HepG2 (cell line): ENCODE results near the gene ALDH9A1. TPM values are rescaled to one million over a fixed set of nuclear protein-coding genes. Genes with fewer than 3 reads are reported as not detected.
"Not testable (repeated sequence)": the region's sequence is repeated elsewhere in the genome, so short reads cannot be mapped to it uniquely, and the experiment has no call there.

ENCODE experiments used
- ATAC-seq: fragments of 200-7000 bp; cut with Tn5 transposase; 3 replicates; pipeline ENCODE4 v1.9.1; 2020; ENCODE audit warnings: mild to moderate bottlenecking, moderate library complexity
- BruUV-seq: library from RNA; stranded (reverse); fragments of 400-500 nt; replicated peaks from 2 replicates; lab custom pipeline; 2021; lab: Mats Ljungman, UMichigan
- CTCF ChIA-PET: fragments of 300-600 bp; formaldehyde crosslinking; extraction: SDS; loops from one replicate; lab custom pipeline; 2021; ENCODE audit warnings: low total read pairs, inconsistent platforms, low intra/inter-chr PET ratio; lab: Yijun Ruan, JAX
- POLR2A ChIA-PET: fragments of 350-600 bp; sonication (Branson Sonifier 250); formaldehyde crosslinking; loops from one replicate; lab custom pipeline; 2020; ENCODE audit warnings: antibody characterized with exemption, inconsistent platforms; lab: Yijun Ruan, JAX
- DNase-seq: peaks from one replicate; pipeline ENCODE4 v3.0.0-alpha.2; 2015; ENCODE audit warnings: low spot score
- FAIRE-seq: peaks from 3 replicates; lab custom pipeline; 2011; peaks lifted over from hg19 to GRCh38; lab: Jason Lieb, UNC
- H2AFZ ChIP-seq: one replicate; pipeline ENCODE4 v1.6.1; 2011; ENCODE audit warnings: low read length, inconsistent platforms
- H3K27ac ChIP-seq: fragments of 300-600 bp; 3 replicates; pipeline ENCODE4 v1.8.0; 2011; ENCODE audit warnings: mixed run types, mild to moderate bottlenecking, mixed read lengths, low read length, inconsistent platforms; ENCODE audit not compliant: insufficient read depth; ENCODE audit errors: extremely low read length
- H3K27me3 ChIP-seq, 2 experiments: fragments of 200-600 bp in 1 of 2; 2 replicates in 1 of 2; 3 replicates in 1 of 2; pipeline versions ENCODE4 v1.6.0 to v1.8.0; 2011; ENCODE audit warnings: low read length in 2 of 2, mild to moderate bottlenecking in 2 of 2, moderate library complexity in 2 of 2, inconsistent platforms in 1 of 2; ENCODE audit not compliant: insufficient read depth in 2 of 2, control insufficient read depth in 1 of 2
- H3K36me3 ChIP-seq, 2 experiments: fragments of 200-600 bp in 1 of 2; replicated peaks in 1 of 2; 2 replicates in 1 of 2; 3 replicates in 1 of 2; pipeline versions ENCODE4 v1.5.1 to v1.8.0; 2011; ENCODE audit warnings: low read length in 2 of 2, inconsistent platforms in 1 of 2; ENCODE audit not compliant: insufficient read depth in 2 of 2, control insufficient read depth in 1 of 2
- H3K4me1 ChIP-seq: 2 replicates; pipeline ENCODE4 v1.5.1; 2012; ENCODE audit warnings: low read length, inconsistent platforms; ENCODE audit not compliant: insufficient read depth
- H3K4me2 ChIP-seq: 2 replicates; pipeline ENCODE4 v1.6.0; 2011; ENCODE audit warnings: low read depth, low read length, inconsistent platforms
- H3K4me3 ChIP-seq, 3 experiments: fragments of 200-600 bp in 1 of 3; sonication (generic), shearing (Covaris generic) in 1 of 3; replicated peaks in 1 of 3; 2 replicates each; pipeline ENCODE4 v1.5.1; 2011 to 2016; ENCODE audit warnings: low read length in 3 of 3, inconsistent platforms in 2 of 3, low read depth in 2 of 3, mild to moderate bottlenecking in 2 of 3, control low read depth in 1 of 3, mixed read lengths in 1 of 3; ENCODE audit not compliant: insufficient read depth in 1 of 3
- H3K79me2 ChIP-seq: one replicate; pipeline ENCODE4 v1.6.1; 2011; ENCODE audit warnings: low read length, inconsistent platforms; ENCODE audit not compliant: insufficient read depth
- H3K9ac ChIP-seq: 2 replicates; pipeline ENCODE4 v1.6.0; 2011; ENCODE audit warnings: mild to moderate bottlenecking, low read depth, low read length, inconsistent platforms; ENCODE audit not compliant: insufficient read depth
- H3K9me3 ChIP-seq: 2 replicates; pipeline ENCODE4 v1.5.1; 2012; ENCODE audit warnings: mild to moderate bottlenecking, low read length
- H4K20me1 ChIP-seq: 2 replicates; pipeline ENCODE4 v1.6.0; 2011; ENCODE audit warnings: inconsistent platforms, mild to moderate bottlenecking, low read length, moderate library complexity; ENCODE audit not compliant: insufficient read depth
- HDAC1 ChIP-seq: sonication (generic); formaldehyde crosslinking; IDR thresholded peaks from 2 replicates; pipeline ENCODE4 v1.5.1; 2020; ENCODE audit warnings: mild to moderate bottlenecking, missing genetic modification reagents
- KLF9 ChIP-seq: IDR thresholded peaks from 2 replicates; pipeline ENCODE4 v1.6.1; 2016; ENCODE audit warnings: low read depth
- MAFF ChIP-seq: IDR thresholded peaks from 2 replicates; pipeline ENCODE4 v1.6.1; 2011; ENCODE audit warnings: low read depth, low read length, improper control_type of control experiment
- MAFK ChIP-seq, 2 experiments: IDR thresholded peaks in 1 of 2; conservative IDR thresholded peaks in 1 of 2; 2 replicates each; pipeline ENCODE4 v1.6.1; 2011; ENCODE audit warnings: improper control_type of control experiment in 2 of 2, low read length in 2 of 2
- REST ChIP-seq, 2 experiments: IDR thresholded peaks; 2 replicates each; pipeline ENCODE4 v1.6.1; 2011 to 2012; ENCODE audit warnings: low read length in 2 of 2, borderline replicate concordance in 1 of 2, low read depth in 1 of 2, mild to moderate bottlenecking in 1 of 2, moderate library complexity in 1 of 2
- WGBS: methylation state at CpG from one replicate; pipeline ENCODE4 v1.1.6; 2017; ENCODE audit warnings: low lambda C conversion rate; 5-methylcytosine and 5-hydroxymethylcytosine counted together
- in situ Hi-C: cut with HindIII; loops from 2 replicates; pipeline ENCODE4 v1.10.0; 2017; ENCODE audit warnings: low pct_unique_long_range_greater_than_20kb; ENCODE audit not compliant: extremely low pct_ligation_motif_present
- intact Hi-C: fragments of 100-400 bp; cut with micrococcal nuclease; formaldehyde crosslinking; loops from one replicate; pipeline ENCODE4 v1.10.0; 2022; ENCODE audit not compliant: unreplicated experiment
- polyA plus RNA-seq, 8 experiments: library from polyadenylated mRNA; depleted of rRNA in 3 of 8; stranded (reverse) in 7 of 8; unstranded in 1 of 8; fragments of >200 nt; fragmentation: Illumina TruSeq in 4 of 8; extraction: Trizol in 4 of 8; gene quantifications; 2 replicates each; pipeline versions ENCODE4 v1.2.1 to v1.2.3, GENCODE V29; 2011 to 2016; ENCODE audit warnings: low read depth in 4 of 8, missing spikeins in 1 of 8, mixed read lengths in 1 of 8; ENCODE audit not compliant: insufficient read depth in 1 of 8
- total RNA-seq, 5 experiments: library from RNA; depleted of rRNA; stranded (reverse); fragments of >200 nt; fragmentation: Illumina TruSeq; extraction: Trizol; gene quantifications; 2 replicates each; pipeline ENCODE4 v1.2.3, GENCODE V29; 2016; ENCODE audit warnings: low read depth in 1 of 5

The ALDH9A1 gene
- total and polyA plus RNA-seq, 2 of the 13 experiments (the other 11 are each of a cell fraction or from before 2014, with no cell fraction given), result 27.5 to 38.5 TPM

DNA sequence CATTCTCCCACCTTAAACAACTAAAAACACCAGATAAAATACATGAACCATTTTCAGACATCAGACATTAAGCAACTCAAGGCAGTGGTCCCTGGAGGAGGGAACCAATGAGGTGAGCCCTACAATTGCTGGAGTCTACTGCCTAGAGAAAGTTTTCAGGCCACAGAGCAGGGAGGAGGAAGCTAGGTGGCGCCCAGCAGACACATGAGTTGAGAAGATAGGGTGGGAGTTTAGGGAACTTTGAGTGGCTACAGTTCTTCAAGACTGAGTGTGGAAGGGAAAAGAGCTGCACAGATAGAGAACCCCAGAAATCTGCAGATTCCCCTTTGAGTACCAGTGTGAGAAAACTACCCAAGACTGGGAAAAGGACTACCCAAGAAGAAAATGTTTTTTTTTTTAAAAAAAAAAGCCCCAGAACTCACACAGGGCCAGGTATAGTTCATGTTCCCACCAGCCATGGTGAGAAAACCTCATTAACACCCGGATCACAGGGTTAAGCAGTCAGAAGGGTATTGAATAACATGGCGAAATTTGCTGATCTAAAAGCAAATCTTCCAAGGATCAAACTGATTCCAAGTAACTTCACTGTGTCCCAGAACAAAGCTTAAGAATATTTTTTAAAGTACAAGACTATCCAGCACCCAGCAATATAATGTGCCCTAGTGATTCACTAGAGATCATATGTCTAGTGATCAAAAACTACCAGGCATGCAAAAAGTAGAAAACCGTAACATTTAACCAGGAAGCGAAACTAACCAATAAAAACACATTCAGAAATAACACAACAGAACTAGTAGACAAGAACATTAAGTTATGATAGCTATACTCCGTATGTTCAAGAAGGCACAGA is 12.0 kb downstream of the ALDH9A1 start (continued):
- TF ChIP-seq REST (IDR thresholded peaks at IDR 0.05; ENCODE audit: borderline replicate concordance in 1 of 2, low read depth in 1 of 2, low read length in 2 of 2), result no peak

DNA sequence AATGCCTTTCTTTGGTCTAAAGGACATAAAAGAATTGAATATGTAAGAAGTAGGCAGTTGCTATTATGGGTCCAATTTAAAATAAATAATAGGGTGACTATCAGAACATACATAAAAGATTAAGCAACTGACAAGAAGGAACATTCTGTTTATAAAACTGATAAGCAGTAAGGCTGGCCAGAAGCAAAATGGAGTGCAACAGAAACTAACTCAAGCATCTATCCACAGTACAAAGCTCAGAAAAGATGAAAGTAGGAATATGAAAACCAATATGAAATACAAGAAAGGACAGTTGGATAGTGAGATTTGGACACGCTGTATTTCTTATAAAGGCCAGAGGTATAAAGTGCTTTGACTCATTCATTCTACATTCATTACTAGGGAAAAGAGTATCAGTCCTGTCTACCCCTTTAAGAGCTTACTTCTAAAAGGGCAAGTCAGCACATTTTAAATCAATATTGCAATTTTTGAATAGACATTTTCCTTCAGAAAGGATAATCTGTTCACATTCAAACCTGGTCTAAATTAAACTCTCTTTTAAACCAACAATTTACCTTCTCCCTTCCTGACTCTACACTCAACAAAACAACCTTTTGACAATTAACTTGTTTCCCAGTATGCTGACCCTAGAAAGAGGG is 14.4 kb downstream of the ALDH9A1 start:
- peaks cover 15% of the 10 kb centered on the region for H3K4me1 ChIP-seq
- BruUV-seq, result no TSS peak
- CTCF ChIA-PET, result no interaction called here
- DNase-seq, result no peak
- peaks cover 3% of the 10 kb centered on the region for H3K79me2 ChIP-seq
- in situ Hi-C loops, result no loop called here
- TF ChIP-seq MAFK (conservative IDR thresholded peaks at IDR 0.05 in 1 of 2, IDR thresholded peaks at IDR 0.05 in 1 of 2; ENCODE audit: low read length in 2 of 2), result peak; percentile 83 to 85
- TF ChIP-seq HDAC1 (CRISPR knock-in tag), result no peak
- peak; percentile 80 for TF ChIP-seq MAFF
- TF ChIP-seq KLF9 (CRISPR knock-in tag), result no peak
- TF ChIP-seq, all 625 proteins: peak for 2
- H3K27me3 ChIP-seq, result no peaks in the 10 kb centered on the region
- H3K27ac ChIP-seq, result no peak overlapping the region
- intact Hi-C loops, result no loop called here
- no peaks in the 10 kb centered on the region for H4K20me1 ChIP-seq
- no peak overlapping the region for H2AFZ ChIP-seq
- ATAC-seq (no peak), FAIRE-seq (no peak)
- POLR2A ChIA-PET, result no interaction called here
- H3K9me3 ChIP-seq, result peaks cover 7% of the 10 kb centered on the region; the same call in 1 of the 2 replicates
- WGBS, result 17% methylated on average over 1 of the region's 1 CpG
- no peak overlapping the region for H3K9ac ChIP-seq
- no peak overlapping the region for H3K4me2 ChIP-seq
- H3K36me3 ChIP-seq, result peaks cover 4 to 35% of the 10 kb centered on the region in 2 experiments
- no peak overlapping the region for H3K4me3 ChIP-seq

DNA sequence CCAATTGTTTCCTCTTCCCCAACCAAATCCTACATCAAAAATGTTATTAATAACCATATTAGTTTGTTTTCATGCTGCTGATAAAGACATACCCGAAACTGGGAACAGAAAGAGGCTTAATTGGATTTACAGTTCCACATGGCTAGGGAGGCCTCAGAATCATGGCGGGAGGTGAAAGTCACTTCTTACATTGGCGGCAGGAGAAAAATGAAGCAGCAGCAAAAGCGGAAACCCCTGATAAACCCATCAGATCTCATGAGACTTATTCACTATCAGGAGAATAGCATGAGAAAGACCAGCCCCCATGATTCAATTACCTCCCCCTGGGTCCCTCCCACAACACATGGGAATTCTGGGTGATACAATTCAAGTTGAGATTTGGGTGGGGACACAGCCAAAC is 17.6 kb downstream of the ALDH9A1 start:
- DNase-seq, BruUV-seq, in situ Hi-C loops, H3K27ac ChIP-seq, H3K27me3 ChIP-seq, POLR2A ChIA-PET, H3K9me3 ChIP-seq, FAIRE-seq, H3K4me3 ChIP-seq, intact Hi-C loops, H2AFZ ChIP-seq, H4K20me1 ChIP-seq, CTCF ChIA-PET, ATAC-seq, H3K9ac ChIP-seq, H3K4me2 ChIP-seq, H3K4me1 ChIP-seq, H3K79me2 ChIP-seq: not testable (repeated sequence)
- 98% methylated on average over 4 of the region's 4 CpGs for WGBS
- H3K36me3 ChIP-seq, result peaks cover 6 to 49% of the 10 kb centered on the region in 2 experiments
